Measurements from ENCODE around the gene GNB3.
A peak's percentile ranks its signal among the peaks of the same experiment; 100 is the strongest.

GNB3 gene

DNA sequence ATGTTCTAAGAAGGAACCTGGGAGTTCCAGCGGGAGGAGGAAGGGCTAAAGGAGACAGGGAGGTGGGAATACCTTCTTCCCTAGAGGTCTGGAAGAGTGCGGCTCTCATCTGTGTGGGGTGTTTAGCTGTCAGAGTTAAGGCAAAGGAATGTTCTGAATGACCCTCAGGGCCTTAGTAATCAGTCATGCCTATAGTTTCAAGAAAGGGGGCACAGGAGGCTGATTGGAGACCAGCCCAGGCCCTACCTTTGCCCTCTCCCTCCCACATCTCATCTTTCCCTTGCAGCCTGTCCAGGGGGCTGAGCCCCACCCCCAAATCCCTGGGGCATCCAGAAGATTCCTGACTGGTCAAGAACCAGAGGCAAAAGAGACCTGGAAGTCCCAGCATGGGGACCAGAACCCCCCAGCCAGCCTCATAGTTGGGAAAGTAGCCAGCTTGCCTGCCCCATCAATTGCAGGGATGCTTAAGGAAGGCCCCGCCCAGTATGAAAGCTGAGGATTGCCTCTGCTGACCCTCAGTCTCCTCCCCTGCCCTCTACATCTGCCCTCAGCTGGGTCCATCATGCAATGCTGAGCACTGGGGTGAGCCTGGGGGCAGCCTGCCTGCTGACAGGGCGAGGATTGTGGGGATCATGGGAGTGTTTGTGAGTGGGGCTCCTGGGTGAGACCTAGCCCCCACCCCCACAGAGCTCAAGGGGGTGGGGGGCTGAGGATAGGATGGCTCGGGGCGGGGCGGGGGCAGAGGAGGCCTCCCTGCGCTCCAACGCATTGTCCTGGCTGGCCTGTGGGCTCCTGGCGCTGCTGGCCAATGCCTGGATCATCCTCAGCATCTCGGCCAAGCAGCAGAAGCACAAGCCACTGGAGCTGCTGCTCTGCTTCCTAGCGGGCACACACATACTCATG, 17.3 kb upstream of the GNB3 start:
- peak; percentile 36 for DNase-seq (ENCODE audit: low spot score)

- DNase-seq (ENCODE audit: low spot score), result peak; percentile 61
Observed at GRCh38 chr12:6824085-6824775, 16.5 kb upstream of the GNB3 start.

DNA sequence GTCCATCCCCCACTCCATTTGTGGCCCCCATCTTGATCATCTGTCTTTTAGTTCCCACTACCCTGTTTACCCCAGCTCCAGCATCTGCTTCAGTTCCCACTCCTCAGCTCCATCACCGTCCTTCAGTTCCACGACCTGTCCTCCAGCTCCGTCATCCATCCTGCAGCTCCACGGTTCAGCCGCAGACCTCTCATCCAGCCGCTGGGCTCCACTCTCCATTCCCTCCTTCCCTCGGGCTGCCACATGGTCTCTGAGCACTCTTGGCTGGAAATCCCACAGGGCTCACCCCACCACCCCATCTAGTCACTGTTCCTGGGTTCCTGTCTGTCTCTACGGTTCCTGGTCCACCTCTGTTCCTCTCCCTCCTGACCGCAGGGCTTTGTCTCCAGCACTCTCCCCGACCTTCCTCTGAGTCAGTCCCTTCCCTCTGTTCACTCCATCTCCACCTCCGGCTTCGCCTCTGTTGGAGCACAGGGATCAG, 15.8 kb upstream of the GNB3 start:
- DNase-seq (ENCODE audit: low spot score), result peak; percentile 54

DNA sequence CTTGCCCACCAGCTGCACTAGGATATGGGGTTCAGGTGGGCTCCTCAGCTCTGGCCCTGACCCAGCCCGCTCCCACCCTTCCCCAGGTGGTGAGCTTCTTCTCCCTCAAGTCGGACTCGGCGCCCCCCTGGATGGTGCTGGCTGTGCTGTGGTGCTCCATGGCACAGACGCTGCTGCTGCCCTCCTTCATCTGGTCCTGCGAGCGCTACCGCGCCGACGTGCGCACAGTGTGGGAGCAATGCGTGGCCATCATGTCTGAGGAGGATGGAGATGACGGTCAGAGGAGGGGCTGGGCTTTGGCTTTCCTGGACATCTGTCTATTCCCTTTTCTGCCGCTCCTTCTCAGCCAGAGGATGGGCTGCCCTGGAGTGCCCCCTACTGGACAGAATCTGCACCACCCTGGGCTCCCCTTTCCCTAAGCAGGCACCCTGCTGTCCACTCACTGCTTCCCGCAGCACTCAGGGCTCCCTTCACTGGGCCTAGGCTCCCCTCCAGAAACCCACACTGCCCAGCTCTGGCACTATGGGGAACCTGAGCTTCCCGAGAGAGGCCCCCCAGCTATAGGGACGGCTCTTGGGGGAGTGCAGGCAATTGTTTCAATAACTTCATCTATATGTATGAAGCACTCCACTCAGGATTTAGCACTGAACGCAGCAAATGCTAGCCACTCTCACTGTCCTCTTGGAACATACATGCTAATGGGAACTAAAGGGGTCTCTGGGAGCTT, 15.2 kb upstream of the GNB3 start:
- DNase-seq (ENCODE audit: low spot score), result peak; percentile 95

DNA sequence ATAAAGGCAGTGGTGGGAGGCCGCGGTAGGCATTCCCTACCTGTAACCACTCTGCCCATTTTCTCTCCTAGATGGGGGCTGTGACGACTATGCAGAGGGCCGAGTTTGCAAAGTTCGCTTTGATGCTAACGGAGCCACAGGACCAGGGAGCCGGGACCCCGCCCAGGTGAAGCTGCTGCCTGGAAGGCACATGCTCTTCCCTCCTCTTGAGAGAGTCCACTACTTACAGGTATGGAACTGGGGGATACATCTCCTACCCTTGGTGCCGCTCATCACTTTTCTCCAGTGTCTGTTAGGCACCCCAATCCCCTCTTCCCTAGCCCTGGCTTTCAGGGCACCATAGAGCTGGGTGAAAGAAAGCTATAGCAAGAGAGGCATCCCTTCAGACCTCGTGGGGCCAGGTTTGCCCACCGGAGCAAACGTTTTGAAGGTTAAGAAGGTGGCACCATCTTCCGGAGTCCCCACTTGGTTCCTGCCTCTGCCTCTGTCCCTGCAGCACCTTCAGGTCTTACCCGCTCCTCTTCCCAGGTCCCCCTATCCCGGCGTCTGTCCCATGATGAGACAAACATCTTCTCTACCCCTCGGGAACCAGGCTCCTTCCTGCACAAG, 14.5 kb upstream of the GNB3 start:
- DNase-seq (ENCODE audit: low spot score), result peak; percentile 18

DNA sequence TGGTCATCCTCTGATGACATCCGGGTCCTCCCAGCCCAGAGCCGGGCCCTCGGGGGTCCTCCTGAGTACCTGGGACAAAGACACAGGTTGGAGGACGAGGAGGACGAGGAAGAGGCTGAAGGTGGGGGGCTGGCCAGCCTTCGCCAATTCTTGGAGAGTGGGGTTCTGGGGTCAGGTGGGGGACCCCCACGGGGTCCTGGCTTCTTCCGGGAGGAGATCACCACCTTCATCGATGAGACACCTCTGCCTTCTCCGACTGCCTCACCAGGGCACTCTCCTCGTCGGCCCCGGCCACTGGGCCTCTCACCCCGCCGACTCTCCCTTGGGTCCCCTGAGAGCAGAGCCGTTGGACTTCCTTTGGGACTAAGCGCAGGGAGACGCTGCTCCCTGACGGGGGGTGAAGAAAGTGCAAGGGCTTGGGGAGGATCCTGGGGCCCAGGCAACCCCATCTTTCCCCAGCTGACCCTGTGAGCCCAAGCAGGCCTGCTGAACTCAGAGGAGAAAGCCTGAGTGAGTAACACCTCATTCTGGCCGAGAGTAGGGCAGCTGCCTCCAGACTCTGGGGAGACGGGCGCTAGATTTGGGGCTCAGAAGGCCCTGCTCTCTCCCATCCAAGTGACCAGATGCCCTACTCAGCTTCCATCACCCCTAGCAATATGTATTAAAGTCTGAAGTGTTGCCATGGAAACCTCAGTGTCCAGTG, 13.8 kb upstream of the GNB3 start:
- no peak for DNase-seq (ENCODE audit: low spot score)

GRCh38 chr12:6827437-6827911, 13.3 kb upstream of the GNB3 start:
- DNase-seq (ENCODE audit: low spot score), result peak; percentile 96

GRCh38 chr12:6827982-6828780, 12.5 kb upstream of the GNB3 start, which contains the start of gene P3H3:
P3H3 (plus strand) TSS chr12:6828407; CDS start chr12:6828441, 34 bp downstream.
- DNase-seq (ENCODE audit: low spot score), result peak; percentile 69

GRCh38 chr12:6828781-6829535, 11.8 kb upstream of the GNB3 start:
- peak; percentile 77 for DNase-seq (ENCODE audit: low spot score)

DNA sequence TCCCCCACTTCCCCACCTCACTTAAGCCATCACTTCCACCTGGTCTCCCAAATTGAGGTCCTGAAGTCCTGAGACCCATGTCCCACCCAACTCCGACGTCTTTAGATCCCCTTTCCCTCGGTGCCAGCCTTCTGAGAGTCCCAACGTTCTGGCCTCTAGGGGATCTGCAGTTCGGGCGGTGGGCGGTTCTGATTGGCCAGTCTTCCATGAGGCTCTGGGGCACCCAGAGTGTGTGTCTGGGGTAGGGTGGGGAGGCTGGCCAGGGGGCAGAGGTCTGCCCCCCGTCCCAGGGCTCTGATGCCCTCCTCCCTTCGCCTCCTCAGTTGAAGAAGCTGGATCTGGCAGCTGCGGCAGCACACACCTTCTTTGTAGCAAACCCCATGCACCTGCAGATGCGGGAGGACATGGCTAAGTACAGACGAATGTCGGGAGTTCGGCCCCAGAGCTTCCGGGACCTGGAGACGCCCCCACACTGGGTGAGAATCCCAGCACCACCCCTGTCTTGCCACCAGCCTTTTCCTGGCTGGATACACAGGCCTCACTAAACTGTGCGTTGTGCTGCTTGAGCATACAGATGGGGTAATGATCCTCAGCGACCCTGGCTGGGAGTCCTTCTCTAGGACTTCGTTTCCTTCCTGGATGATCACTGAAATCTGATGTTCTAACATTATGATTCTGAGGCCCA, 11.0 kb upstream of the GNB3 start:
- DNase-seq (ENCODE audit: low spot score), result no peak

- no peak for DNase-seq (ENCODE audit: low spot score)
Observed at GRCh38 chr12:6830286-6830890, 10.3 kb upstream of the GNB3 start.

- no peak for DNase-seq (ENCODE audit: low spot score)
Observed at GRCh38 chr12:6830999-6831398, 9.7 kb upstream of the GNB3 start.

DNA sequence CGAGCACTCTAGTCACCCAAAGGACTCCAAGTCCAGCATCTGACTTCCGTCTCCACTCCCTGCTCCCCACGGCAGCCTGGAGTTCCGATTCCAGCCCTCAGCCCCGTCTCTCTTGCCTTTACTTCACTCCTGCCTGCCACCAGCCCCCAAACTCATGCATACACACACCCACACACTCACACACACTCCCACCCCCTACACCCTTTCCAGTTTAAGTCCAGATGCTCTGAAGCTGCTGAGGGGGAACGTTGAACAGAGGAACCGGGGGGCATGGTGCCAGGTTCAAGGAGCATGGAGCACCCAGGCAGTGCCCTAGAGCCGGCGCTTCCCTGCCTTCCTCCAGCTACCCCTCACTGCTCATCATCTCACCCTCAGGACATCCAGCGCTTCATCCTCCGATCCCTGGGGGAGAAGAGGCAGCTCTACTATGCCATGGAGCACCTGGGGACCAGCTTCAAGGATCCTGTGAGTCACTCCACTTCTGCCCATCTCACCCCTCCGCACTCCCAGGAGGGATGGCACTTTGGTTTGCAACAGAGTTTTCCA, 9.2 kb upstream of the GNB3 start:
- no peak for DNase-seq (ENCODE audit: low spot score)

GRCh38 chr12:6832125-6832524, 8.6 kb upstream of the GNB3 start:
- no peak for DNase-seq (ENCODE audit: low spot score)

- DNase-seq (ENCODE audit: low spot score), result no peak
Observed at GRCh38 chr12:6833189-6833890, 7.4 kb upstream of the GNB3 start.

DNA sequence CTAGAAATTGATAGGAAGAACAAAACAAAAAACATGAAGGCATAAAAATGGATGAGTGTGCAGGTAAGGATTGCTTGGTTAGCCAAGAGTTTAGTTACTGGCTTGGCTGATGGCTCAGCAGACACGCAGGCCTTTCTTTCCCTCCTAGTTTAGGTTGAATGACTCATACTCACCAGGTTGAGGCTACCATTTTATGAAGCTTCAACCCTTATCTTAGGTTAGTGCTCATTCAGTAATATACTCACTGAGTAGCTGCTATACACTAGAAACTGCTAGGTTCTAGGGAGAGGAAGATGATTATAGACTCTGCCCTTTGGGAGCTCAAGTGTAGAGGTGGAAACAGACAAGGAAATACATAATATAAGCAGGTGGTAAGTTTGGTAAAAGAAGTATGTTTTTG, 6.5 kb upstream of the GNB3 start:
- DNase-seq (ENCODE audit: low spot score), result no peak

- peak; percentile 23 for DNase-seq (ENCODE audit: low spot score)
Observed at GRCh38 chr12:6834873-6835272, 5.9 kb upstream of the GNB3 start.

GRCh38 chr12:6836851-6837250, 3.9 kb upstream of the GNB3 start:
- DNase-seq (ENCODE audit: low spot score), result no peak
